ENCODE data around the gene WDR90.

- TF ChIP-seq CTCF (IDR thresholded peaks at IDR 0.05) = no peak
- no peak for TF ChIP-seq POLR2AphosphoS5 (IDR thresholded peaks at IDR 0.05)
Observed at GRCh38 chr16:689175-689897, 40.2 kb downstream of the WDR90 start.

Data from esophagus muscularis mucosa (tissue), 3 donors.